HG03520 (cell line): Measurements from ENCODE around the gene UTF1.

Experiments used
- ATAC-seq: cut with Tn5 transposase; IDR thresholded peaks from one replicate; pipeline ENCODE4 v1.9.1; 2021; ENCODE audit warnings: mild to moderate bottlenecking, moderate library complexity; ENCODE audit not compliant: unreplicated experiment

Gene UTF1

DNA sequence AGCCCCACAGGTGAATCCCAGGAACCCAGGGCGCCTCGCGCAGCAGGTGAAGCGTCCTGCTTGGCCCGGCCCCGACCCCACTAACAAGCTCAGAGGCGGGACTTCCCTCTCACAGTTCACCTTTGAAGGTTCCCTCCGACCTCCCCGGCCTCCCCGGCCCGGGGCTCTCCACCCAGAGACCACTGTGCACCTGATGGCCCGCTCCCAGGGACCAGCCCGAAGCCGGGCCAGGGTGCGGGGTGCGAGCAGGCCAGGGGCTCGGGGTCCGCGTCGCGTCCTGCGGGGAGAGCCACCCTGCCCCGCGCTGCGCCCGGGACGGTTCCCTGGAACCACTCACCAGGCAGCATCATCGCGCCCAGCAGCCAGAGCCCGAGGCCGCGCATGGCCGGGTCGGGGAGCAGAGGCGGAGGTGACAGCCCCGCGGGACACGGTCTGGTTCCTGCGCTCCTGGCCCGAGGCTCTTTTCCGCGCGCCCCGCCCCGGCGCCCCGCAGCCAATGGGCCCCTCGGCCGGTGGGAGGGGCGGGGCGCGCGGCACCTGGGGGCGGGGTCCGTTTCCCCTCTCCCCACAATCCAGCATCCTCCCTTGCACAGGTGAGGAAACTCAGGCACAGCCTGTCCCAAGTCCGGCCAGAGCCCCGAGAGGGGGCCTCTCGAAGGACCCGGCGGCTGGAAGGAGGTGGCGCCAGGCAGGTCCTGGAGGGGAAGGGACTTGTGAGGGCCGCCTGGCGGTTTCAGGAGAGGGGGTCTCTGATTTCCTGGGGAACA, 46.6 kb downstream of the UTF1 start, which contains the start of gene ADAM8:
ADAM8 (minus strand) TSS at position 434 of the 767 bp plus-strand sequence; CDS start at position 383, 51 bp downstream.
- ATAC-seq, result peak; percentile 55

DNA sequence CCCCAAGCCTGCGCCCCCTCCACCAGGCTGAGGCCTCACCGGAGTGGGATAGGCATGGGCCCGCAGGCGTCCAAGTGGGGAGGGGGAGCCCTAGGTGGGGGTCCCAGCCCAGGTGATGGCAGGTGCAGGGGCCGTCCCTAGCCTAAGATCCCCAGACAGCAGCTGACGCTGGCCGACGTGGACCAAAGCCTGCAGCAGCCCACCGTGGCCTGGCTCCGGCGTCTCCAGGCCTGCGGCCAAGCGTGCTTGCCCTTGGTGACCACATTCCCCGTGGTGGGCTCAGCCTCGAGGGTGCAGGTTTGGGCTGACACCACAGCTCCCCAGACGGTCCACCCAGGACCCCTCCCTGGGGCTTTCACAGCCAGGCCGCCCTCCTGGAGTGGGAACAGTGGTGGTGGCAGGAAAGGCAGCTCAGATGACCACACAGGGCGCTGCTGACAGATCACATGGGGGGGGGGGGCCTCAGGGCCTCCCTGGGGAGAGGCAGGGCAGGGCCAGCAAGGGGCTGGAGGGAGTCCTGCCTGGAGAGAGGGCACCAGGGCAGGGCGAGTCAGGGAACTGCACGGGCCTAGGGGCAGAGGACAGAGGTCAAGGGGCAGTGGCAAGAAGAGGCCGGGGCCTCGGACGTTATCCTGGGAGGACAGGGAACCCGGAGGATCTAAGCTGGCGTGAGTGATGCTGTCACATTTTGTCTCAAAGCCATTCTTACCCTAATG, 47.4 kb downstream of the UTF1 start:
- ATAC-seq, result no peak

DNA sequence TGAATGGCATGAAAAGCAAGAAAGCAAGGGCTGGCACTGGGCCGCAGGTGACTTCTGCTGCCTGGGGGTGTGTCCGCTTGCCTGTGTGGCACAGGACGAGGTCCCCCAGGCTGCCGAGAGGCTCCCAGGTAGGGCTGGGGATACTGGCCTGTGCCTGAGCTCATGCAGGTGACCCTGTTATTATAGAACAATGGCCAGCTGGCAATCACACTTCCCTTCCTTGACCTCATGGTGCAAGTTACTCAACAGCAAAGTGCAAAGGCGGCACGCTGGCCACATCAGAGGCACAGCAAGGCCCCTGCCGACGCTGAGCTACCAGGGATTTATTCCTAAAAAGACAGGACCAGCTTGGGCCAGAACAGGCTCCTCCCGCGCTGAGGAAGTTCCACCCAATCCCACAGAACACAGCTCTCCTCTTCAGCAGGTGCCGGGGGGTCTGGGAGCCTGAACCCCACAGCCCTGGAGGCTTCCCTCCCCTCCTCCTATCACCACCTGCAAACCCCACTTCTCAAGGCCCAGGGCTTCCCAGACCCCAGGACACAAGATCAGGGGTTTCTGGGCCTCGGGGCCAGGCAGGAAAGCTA, 48.1 kb downstream of the UTF1 start:
- no peak for ATAC-seq

DNA sequence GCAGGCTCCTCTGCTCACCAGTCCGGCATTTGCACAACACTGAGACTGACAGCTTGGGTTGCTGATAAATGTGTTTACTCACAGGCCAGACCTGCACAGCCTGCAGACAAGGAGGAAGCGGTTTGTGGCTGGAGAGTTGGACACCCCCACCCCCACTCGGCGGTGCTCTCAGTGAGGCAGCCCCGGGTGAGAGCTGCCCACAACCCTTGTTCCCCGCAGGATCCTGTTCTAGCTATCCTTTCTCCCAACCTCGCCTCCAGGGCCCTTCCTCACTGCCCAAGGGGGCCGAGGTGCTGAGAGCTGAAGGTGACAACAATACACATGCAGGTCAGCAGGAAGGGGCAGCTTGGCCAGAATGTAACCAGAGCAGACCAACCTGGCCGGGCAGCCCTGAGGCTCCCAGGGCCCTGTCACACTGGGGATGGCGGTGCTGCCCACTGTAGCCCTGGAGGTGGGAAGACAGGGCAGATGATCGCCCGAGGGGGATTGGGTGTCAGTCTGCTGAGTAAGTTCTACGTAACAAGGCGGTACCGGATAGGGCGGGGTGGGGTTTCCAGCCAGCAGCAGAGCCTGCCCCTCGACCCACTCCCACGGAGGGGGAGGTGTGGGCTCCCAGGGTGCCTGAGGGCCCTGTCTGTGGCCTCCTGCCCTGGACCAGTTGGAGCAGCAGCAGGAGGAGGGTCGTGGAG, 48.7 kb downstream of the UTF1 start:
- peak; percentile 29 for ATAC-seq

DNA sequence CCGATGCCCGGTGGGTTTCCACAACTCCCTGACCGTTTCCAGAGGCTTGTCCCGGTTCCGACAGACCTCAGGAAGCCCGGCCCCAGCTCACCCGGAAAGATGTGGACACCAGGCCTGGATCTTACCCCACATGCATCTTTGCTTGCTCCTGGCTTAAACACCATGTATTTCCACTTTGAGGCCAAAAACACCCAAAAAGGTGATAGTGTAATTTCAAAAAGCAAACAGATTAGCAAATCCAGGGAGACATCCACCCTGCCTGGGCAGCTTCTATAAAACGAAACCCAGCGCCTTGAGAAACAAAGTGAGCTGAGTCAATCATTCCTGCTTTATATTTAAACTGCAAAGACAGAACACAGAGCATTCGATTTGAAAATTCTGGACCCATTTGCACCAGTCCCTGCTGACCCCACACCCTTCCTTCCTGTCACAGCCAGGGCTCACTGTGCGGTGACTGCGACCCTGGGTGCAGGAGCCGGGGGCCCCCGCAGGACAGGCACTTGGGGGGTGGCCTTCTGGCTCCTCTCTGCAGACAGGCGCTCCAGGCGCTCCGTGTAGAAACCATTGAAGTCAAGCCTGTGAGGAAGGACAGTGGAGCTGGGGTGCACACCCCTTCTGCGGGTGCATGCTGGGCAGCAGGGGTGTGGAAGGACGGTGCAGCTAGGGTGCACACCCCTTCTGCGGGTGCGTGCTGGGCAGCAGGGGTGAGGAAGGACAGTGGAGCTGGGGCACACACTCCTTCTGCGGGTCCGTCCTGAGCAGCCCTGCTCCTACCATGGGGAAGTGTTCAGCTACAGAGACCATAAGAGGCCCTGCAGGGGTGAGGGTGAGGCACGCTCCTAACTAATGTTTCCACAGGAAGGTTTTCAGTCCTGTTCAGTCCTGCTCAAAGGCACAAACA, 49.6 kb downstream of the UTF1 start:
- ATAC-seq, result no peak

DNA sequence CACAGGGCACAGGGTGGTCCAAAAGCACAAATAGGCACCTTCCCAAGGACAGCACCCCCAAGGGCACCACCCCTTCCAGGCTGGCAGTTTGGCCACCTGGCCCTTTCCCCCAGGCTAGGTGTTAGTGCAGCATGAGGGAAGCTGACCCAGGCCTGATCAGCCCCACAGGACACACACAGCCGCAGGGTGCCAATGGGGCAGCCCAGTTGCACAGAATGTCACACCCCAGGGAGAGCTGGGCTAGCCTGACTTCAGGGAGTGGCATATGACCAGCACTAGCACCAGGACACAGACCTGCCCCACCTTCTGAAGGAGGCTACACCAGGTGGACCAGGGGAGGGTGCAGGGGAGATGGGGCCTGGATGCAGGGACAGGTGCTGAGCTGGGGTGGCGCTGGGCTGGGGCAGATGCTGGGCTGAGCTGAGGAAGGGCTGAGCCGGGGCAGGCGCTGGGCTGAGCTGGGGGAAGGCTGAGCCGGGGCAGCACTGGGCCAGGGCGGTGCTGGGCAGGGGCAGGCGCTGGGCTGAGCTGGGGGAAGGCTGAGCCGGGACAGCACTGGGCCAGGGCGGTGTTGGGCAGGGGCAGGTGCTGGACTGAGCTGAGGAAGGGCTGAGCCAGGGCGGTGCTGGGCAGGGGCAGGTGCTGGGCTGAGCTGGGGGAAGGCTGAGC, 50.5 kb downstream of the UTF1 start:
- ATAC-seq, result no peak

DNA sequence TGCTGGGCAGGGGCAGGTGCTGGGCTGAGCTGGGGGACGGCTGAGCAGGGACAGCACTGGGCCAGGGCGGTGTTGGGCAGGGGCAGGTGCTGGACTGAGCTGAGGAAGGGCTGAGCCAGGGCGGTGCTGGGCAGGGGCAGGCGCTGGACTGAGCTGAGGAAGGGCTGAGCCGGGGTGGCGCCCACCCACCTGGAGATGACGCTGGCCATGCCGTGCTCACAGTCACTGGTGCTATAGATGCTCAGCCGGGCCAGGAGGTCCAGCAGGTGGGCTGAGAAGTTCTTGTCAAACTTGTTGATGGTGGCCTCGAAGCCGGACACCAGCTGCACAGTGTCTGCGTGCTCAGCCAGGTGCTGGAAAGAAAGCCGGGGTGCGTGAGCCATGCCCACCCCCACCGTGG, 51.1 kb downstream of the UTF1 start:
- no peak for ATAC-seq
